Measurements from ENCODE around the gene LRP1B.

LRP1B gene

GRCh38 chr2:140873915-140874531, 1256.8 kb downstream of the LRP1B start:
- Histone ChIP-seq H3K27ac (ENCODE audit: low read depth, low read length) (no peak overlapping the region), H3K4me3 (ENCODE audit: low read depth in 1 of 2, low read length in 2 of 2) (no peak overlapping the region), H3K4me1 (ENCODE audit: control insufficient read depth in 1 of 2, insufficient read depth in 2 of 2, low read length in 2 of 2) (no peaks in the 10 kb centered on the region), H3K27me3 (ENCODE audit: control insufficient read depth in 1 of 2, insufficient read depth in 2 of 2, low read length in 2 of 2) (no peaks in the 10 kb centered on the region), H3K36me3 (ENCODE audit: control insufficient read depth in 1 of 2, insufficient read depth in 2 of 2, low read length in 2 of 2) (no peaks in the 10 kb centered on the region), H3K9me3 (ENCODE audit: control insufficient read depth in 1 of 2, low read length in 2 of 2) (peaks cover 0 to 4% of the 10 kb centered on the region in 2 donors), H3K9ac (ENCODE audit: low read depth in 1 of 2, low read length in 2 of 2) (no peak overlapping the region)

- no peak overlapping the region for H3K9ac ChIP-seq (ENCODE audit: low read depth in 1 of 2, low read length in 2 of 2)
- H3K4me1 ChIP-seq (ENCODE audit: control insufficient read depth in 1 of 2, insufficient read depth in 2 of 2, low read length in 2 of 2), result no peaks in the 10 kb centered on the region
- no peaks in the 10 kb centered on the region for H3K9me3 ChIP-seq (ENCODE audit: control insufficient read depth in 1 of 2, low read length in 2 of 2)
- H3K27ac ChIP-seq (ENCODE audit: low read depth, low read length), result no peak overlapping the region
- H3K4me3 ChIP-seq (ENCODE audit: low read depth in 1 of 2, low read length in 2 of 2), result no peak overlapping the region
- no peaks in the 10 kb centered on the region for H3K36me3 ChIP-seq (ENCODE audit: control insufficient read depth in 1 of 2, insufficient read depth in 2 of 2, low read length in 2 of 2)
- H3K27me3 ChIP-seq (ENCODE audit: control insufficient read depth in 1 of 2, insufficient read depth in 2 of 2, low read length in 2 of 2), result no peaks in the 10 kb centered on the region
Measured at GRCh38 chr2:140869925-140870324, 1260.9 kb downstream of the LRP1B start.

GRCh38 chr2:140869107-140869506, 1261.7 kb downstream of the LRP1B start:
- Histone ChIP-seq H3K9me3 (ENCODE audit: control insufficient read depth in 1 of 2, low read length in 2 of 2) (no peaks in the 10 kb centered on the region), H3K4me1 (ENCODE audit: control insufficient read depth in 1 of 2, insufficient read depth in 2 of 2, low read length in 2 of 2) (no peaks in the 10 kb centered on the region), H3K27me3 (ENCODE audit: control insufficient read depth in 1 of 2, insufficient read depth in 2 of 2, low read length in 2 of 2) (no peaks in the 10 kb centered on the region), H3K4me3 (ENCODE audit: low read depth in 1 of 2, low read length in 2 of 2) (no peak overlapping the region), H3K27ac (ENCODE audit: low read depth, low read length) (no peak overlapping the region), H3K36me3 (ENCODE audit: control insufficient read depth in 1 of 2, insufficient read depth in 2 of 2, low read length in 2 of 2) (no peaks in the 10 kb centered on the region), H3K9ac (ENCODE audit: low read depth in 1 of 2, low read length in 2 of 2) (no peak overlapping the region)

GRCh38 chr2:140865837-140866236, 1265.0 kb downstream of the LRP1B start:
- Histone ChIP-seq H3K27ac (ENCODE audit: low read depth, low read length) (no peak overlapping the region), H3K9me3 (ENCODE audit: control insufficient read depth in 1 of 2, low read length in 2 of 2) (no peaks in the 10 kb centered on the region), H3K27me3 (ENCODE audit: control insufficient read depth in 1 of 2, insufficient read depth in 2 of 2, low read length in 2 of 2) (no peaks in the 10 kb centered on the region), H3K4me1 (ENCODE audit: control insufficient read depth in 1 of 2, insufficient read depth in 2 of 2, low read length in 2 of 2) (no peaks in the 10 kb centered on the region), H3K4me3 (ENCODE audit: low read depth in 1 of 2, low read length in 2 of 2) (no peak overlapping the region), H3K9ac (ENCODE audit: low read depth in 1 of 2, low read length in 2 of 2) (no peak overlapping the region), H3K36me3 (ENCODE audit: control insufficient read depth in 1 of 2, insufficient read depth in 2 of 2, low read length in 2 of 2) (no peaks in the 10 kb centered on the region)

GRCh38 chr2:140863713-140864112, 1267.1 kb downstream of the LRP1B start:
- no peak overlapping the region for H3K9ac ChIP-seq (ENCODE audit: low read depth in 1 of 2, low read length in 2 of 2)
- no peaks in the 10 kb centered on the region for H3K4me1 ChIP-seq (ENCODE audit: control insufficient read depth in 1 of 2, insufficient read depth in 2 of 2, low read length in 2 of 2)
- H3K27me3 ChIP-seq (ENCODE audit: control insufficient read depth in 1 of 2, insufficient read depth in 2 of 2, low read length in 2 of 2), result no peaks in the 10 kb centered on the region
- H3K27ac ChIP-seq (ENCODE audit: low read depth, low read length), result no peak overlapping the region
- H3K36me3 ChIP-seq (ENCODE audit: control insufficient read depth in 1 of 2, insufficient read depth in 2 of 2, low read length in 2 of 2), result no peaks in the 10 kb centered on the region
- H3K4me3 ChIP-seq (ENCODE audit: low read depth in 1 of 2, low read length in 2 of 2), result no peak overlapping the region
- H3K9me3 ChIP-seq (ENCODE audit: control insufficient read depth in 1 of 2, low read length in 2 of 2), result no peaks in the 10 kb centered on the region

GRCh38 chr2:140862181-140862580, 1268.6 kb downstream of the LRP1B start:
- H3K4me3 ChIP-seq (ENCODE audit: low read depth in 1 of 2, low read length in 2 of 2), result no peak overlapping the region
- H3K9me3 ChIP-seq (ENCODE audit: control insufficient read depth in 1 of 2, low read length in 2 of 2), result no peaks in the 10 kb centered on the region
- no peak overlapping the region for H3K27ac ChIP-seq (ENCODE audit: low read depth, low read length)
- H3K9ac ChIP-seq (ENCODE audit: low read depth in 1 of 2, low read length in 2 of 2), result no peak overlapping the region
- H3K27me3 ChIP-seq (ENCODE audit: control insufficient read depth in 1 of 2, insufficient read depth in 2 of 2, low read length in 2 of 2), result no peaks in the 10 kb centered on the region
- H3K4me1 ChIP-seq (ENCODE audit: control insufficient read depth in 1 of 2, insufficient read depth in 2 of 2, low read length in 2 of 2), result no peaks in the 10 kb centered on the region
- no peaks in the 10 kb centered on the region for H3K36me3 ChIP-seq (ENCODE audit: control insufficient read depth in 1 of 2, insufficient read depth in 2 of 2, low read length in 2 of 2)

GRCh38 chr2:140861666-140862065, 1269.2 kb downstream of the LRP1B start:
- no peaks in the 10 kb centered on the region for H3K27me3 ChIP-seq (ENCODE audit: control insufficient read depth in 1 of 2, insufficient read depth in 2 of 2, low read length in 2 of 2)
- no peak overlapping the region for H3K9ac ChIP-seq (ENCODE audit: low read depth in 1 of 2, low read length in 2 of 2)
- no peak overlapping the region for H3K27ac ChIP-seq (ENCODE audit: low read depth, low read length)
- no peaks in the 10 kb centered on the region for H3K36me3 ChIP-seq (ENCODE audit: control insufficient read depth in 1 of 2, insufficient read depth in 2 of 2, low read length in 2 of 2)
- H3K9me3 ChIP-seq (ENCODE audit: control insufficient read depth in 1 of 2, low read length in 2 of 2), result no peaks in the 10 kb centered on the region
- H3K4me1 ChIP-seq (ENCODE audit: control insufficient read depth in 1 of 2, insufficient read depth in 2 of 2, low read length in 2 of 2), result no peaks in the 10 kb centered on the region
- H3K4me3 ChIP-seq (ENCODE audit: low read depth in 1 of 2, low read length in 2 of 2), result no peak overlapping the region

GRCh38 chr2:140855471-140855870, 1275.3 kb downstream of the LRP1B start:
- no peak overlapping the region for H3K27ac ChIP-seq (ENCODE audit: low read depth, low read length)
- no peaks in the 10 kb centered on the region for H3K4me1 ChIP-seq (ENCODE audit: control insufficient read depth in 1 of 2, insufficient read depth in 2 of 2, low read length in 2 of 2)
- H3K27me3 ChIP-seq (ENCODE audit: control insufficient read depth in 1 of 2, insufficient read depth in 2 of 2, low read length in 2 of 2), result no peaks in the 10 kb centered on the region
- H3K4me3 ChIP-seq (ENCODE audit: low read depth in 1 of 2, low read length in 2 of 2), result no peak overlapping the region
- no peaks in the 10 kb centered on the region for H3K9me3 ChIP-seq (ENCODE audit: control insufficient read depth in 1 of 2, low read length in 2 of 2)
- H3K36me3 ChIP-seq (ENCODE audit: control insufficient read depth in 1 of 2, insufficient read depth in 2 of 2, low read length in 2 of 2), result no peaks in the 10 kb centered on the region
- no peak overlapping the region for H3K9ac ChIP-seq (ENCODE audit: low read depth in 1 of 2, low read length in 2 of 2)

GRCh38 chr2:140851258-140851981, 1279.4 kb downstream of the LRP1B start:
- H3K36me3 ChIP-seq (ENCODE audit: control insufficient read depth in 1 of 2, insufficient read depth in 2 of 2, low read length in 2 of 2), result no peaks in the 10 kb centered on the region
- no peaks in the 10 kb centered on the region for H3K27me3 ChIP-seq (ENCODE audit: control insufficient read depth in 1 of 2, insufficient read depth in 2 of 2, low read length in 2 of 2)
- no peaks in the 10 kb centered on the region for H3K4me1 ChIP-seq (ENCODE audit: control insufficient read depth in 1 of 2, insufficient read depth in 2 of 2, low read length in 2 of 2)
- H3K27ac ChIP-seq (ENCODE audit: low read depth, low read length), result no peak overlapping the region
- no peak overlapping the region for H3K4me3 ChIP-seq (ENCODE audit: low read depth in 1 of 2, low read length in 2 of 2)
- no peaks in the 10 kb centered on the region for H3K9me3 ChIP-seq (ENCODE audit: control insufficient read depth in 1 of 2, low read length in 2 of 2)
- no peak overlapping the region for H3K9ac ChIP-seq (ENCODE audit: low read depth in 1 of 2, low read length in 2 of 2)

GRCh38 chr2:140843186-140843585, 1287.6 kb downstream of the LRP1B start:
- no peak overlapping the region for H3K9ac ChIP-seq (ENCODE audit: low read depth in 1 of 2, low read length in 2 of 2)
- no peaks in the 10 kb centered on the region for H3K9me3 ChIP-seq (ENCODE audit: control insufficient read depth in 1 of 2, low read length in 2 of 2)
- no peak overlapping the region for H3K27ac ChIP-seq (ENCODE audit: low read depth, low read length)
- no peaks in the 10 kb centered on the region for H3K27me3 ChIP-seq (ENCODE audit: control insufficient read depth in 1 of 2, insufficient read depth in 2 of 2, low read length in 2 of 2)
- H3K4me3 ChIP-seq (ENCODE audit: low read depth in 1 of 2, low read length in 2 of 2), result no peak overlapping the region
- H3K4me1 ChIP-seq (ENCODE audit: control insufficient read depth in 1 of 2, insufficient read depth in 2 of 2, low read length in 2 of 2), result no peaks in the 10 kb centered on the region
- H3K36me3 ChIP-seq (ENCODE audit: control insufficient read depth in 1 of 2, insufficient read depth in 2 of 2, low read length in 2 of 2), result no peaks in the 10 kb centered on the region

Data from duodenal mucosa (tissue), 2 donors.